ENCODE results near the gene WSCD2. TPM values are rescaled to one million over a fixed set of nuclear protein-coding genes. Genes with fewer than 3 reads are reported as not detected.

WSCD2 gene
- total RNA-seq, 1 donor from 2014 or later = not detected

DNA sequence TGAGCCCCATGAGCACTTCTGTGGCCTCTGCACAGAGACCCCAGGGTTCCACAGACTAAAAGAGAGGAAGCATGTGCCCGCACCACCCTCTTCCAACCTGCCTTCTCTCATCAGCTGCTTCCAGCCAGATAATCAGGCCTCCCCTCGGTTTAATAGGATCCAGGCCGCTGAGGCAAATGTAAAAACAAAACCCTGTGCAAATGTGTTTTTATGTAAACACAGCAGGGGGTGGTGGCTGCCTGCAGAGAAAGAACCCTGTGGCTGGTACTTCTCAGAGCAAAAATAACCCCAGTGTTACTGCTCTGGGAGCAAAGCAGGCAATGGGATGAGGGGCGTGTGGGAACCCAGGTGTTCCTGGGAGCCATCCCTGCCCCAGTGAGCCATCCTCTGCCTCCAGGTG lies 46.2 kb downstream of the WSCD2 start:
- TF ChIP-seq, protein P1, sequence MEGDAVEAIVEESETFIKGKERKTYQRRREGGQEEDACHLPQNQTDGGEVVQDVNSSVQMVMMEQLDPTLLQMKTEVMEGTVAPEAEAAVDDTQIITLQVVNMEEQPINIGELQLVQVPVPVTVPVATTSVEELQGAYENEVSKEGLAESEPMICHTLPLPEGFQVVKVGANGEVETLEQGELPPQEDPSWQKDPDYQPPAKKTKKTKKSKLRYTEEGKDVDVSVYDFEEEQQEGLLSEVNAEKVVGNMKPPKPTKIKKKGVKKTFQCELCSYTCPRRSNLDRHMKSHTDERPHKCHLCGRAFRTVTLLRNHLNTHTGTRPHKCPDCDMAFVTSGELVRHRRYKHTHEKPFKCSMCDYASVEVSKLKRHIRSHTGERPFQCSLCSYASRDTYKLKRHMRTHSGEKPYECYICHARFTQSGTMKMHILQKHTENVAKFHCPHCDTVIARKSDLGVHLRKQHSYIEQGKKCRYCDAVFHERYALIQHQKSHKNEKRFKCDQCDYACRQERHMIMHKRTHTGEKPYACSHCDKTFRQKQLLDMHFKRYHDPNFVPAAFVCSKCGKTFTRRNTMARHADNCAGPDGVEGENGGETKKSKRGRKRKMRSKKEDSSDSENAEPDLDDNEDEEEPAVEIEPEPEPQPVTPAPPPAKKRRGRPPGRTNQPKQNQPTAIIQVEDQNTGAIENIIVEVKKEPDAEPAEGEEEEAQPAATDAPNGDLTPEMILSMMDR (conservative IDR thresholded peaks at IDR 0.05; ENCODE audit: low read depth, low read length) = no peak
- DNase-seq (ENCODE audit: low read depth) = no peak
- H3K4me3 ChIP-seq (ENCODE audit: low read depth, low read length) = no peak overlapping the region

DNA sequence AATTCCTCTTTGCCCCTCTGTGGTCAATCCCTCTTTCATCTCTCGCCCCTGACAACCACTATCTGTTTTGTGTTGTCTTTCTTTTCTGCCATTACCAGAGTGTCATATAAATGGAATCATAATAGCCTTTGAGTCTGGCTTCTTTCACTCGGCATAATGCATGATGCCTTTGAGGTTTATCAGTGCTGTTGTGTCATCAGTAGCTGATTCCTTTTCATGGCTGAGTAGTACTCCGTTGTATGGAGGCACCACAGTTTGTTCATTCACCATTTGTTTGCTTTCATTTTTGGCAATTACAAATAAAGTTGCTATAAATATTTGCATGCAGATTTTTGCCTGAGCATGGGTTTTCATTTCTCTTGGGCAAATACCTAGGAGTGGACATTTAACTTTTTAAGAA lies 47.2 kb downstream of the WSCD2 start:
- H3K4me3 ChIP-seq (ENCODE audit: low read depth, low read length) = no peak overlapping the region
- TF ChIP-seq, protein P1 (conservative IDR thresholded peaks at IDR 0.05; ENCODE audit: low read depth, low read length) = no peak
- DNase-seq (ENCODE audit: low read depth) = no peak

DNA sequence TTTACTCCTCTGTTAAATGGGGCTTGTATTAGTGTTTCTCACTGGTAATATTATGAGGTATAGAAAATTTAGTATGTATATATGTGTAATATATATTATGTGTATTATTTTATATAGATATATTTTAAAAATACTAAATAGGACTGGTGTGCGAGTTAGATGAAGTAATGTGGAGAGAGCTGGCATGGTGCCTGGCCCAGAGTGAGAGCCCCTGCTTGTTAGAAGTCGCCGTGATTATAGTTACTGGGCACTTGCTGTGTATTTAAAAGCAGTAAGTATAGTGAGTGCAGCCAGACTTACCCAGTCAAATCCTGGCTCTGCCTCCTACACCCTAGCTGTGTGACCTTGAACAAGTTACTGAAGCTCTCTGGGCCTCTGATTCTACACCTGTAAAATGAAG lies 48.0 kb downstream of the WSCD2 start:
- DNase-seq (ENCODE audit: low read depth) = no peak
- no peak overlapping the region for H3K4me3 ChIP-seq (ENCODE audit: low read depth, low read length)
- TF ChIP-seq, protein P1 (conservative IDR thresholded peaks at IDR 0.05; ENCODE audit: low read depth, low read length) = no peak

DNA sequence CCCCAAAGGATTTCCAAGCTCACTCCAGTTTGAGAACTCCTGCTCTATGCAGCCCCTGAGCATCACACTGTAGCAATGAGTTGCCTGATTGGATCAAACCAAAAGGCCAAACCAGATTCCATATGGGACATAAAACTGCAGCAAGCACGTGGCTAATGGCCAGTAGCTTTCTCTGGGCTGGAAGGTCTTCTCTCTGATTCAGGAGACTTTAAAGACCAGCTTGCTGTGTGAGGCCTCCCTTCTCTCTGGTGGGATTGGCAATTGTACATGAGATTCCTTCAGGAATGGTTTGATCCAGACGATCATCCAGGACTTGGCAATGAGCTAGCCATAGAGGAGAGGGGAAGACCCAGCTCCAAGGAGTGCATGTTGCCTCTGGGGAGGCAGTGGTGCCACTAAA lies 50.2 kb downstream of the WSCD2 start:
- TF ChIP-seq, protein P1 (conservative IDR thresholded peaks at IDR 0.05; ENCODE audit: low read depth, low read length) = no peak
- H3K4me3 ChIP-seq (ENCODE audit: low read depth, low read length) = no peak overlapping the region
- no peak for DNase-seq (ENCODE audit: low read depth)

DNA sequence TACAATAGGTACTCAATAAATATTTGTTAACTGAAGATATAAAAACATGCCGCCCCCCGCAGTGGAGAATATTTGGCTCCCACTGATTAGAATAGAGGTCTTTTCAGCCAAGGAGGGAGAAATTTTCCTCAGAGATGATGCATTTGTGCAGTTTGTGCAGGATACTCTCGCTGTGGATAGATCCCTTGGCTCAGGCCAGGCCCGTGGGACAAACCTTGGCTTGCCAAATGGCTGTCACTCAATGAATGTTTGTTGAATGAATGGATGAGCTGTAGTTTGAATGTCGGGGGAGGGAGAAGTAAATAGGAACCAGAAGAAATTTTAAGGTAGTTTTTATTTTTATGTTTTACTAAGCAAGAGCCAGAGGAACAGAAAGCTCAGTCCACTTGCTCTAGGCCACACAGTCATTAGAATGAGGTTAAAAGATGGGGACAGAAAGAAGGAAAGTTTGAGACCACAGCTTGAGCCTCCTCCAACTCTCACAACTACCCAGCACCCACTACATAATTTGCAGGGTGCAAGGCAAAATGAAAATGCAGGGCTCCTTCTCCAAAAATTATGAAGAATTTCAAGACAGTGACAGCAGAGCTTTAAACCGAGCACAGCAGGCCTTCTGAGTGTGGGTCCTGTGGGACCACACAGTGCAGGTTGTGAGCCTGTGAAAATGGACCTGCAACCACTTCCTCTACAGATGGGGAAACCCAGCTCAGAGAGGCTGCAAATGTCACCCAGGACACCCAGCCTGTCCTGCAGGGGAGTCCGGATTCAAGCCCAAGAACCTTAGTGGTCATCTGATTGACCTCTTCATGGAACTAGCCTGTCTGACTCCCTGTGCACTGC lies 51.4 kb downstream of the WSCD2 start:
- H3K4me3 ChIP-seq (ENCODE audit: low read depth, low read length) = no peak overlapping the region
- TF ChIP-seq, protein P1 (conservative IDR thresholded peaks at IDR 0.05; ENCODE audit: low read depth, low read length) = no peak
- no peak for DNase-seq (ENCODE audit: low read depth)

DNA sequence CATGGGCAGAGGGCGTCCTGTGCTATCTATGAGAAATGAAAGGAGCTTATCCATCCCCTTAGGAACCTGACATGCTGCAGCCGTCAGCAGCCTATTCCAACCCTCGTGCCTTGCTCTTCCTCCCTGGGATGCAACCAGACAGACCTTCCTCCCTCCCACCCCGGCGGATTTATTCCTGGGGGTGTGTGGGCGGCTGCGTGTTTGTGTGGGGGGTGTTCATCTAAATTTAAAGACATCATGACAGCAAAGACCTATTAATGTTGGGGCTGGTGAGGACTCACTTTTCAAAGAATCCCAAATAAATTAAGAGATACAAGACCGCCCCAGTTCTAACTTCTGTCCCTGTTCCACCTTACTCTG lies 52.0 kb downstream of the WSCD2 start:
- no peak overlapping the region for H3K4me3 ChIP-seq (ENCODE audit: low read depth, low read length)
- TF ChIP-seq, protein P1 (conservative IDR thresholded peaks at IDR 0.05; ENCODE audit: low read depth, low read length) = no peak
- DNase-seq (ENCODE audit: low read depth) = no peak

DNA sequence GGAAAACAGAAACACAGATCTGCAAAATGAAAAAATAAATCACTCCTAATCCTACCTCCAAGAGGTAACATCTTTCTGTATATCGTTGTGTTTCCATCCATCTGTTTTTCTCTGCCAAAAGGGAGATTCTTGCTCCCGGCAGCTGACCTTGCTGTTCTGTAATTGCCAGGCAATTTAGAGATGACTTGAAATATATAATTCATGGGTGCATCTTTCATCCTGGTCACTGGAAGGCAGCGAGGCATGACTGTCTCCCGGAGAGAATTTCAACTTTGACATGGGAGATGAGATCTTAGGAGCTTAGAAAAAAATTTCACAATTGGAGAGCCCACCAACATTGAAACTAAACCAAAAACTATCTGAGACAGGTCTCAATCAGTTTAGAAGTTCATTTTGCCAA lies 53.0 kb downstream of the WSCD2 start:
- H3K4me3 ChIP-seq (ENCODE audit: low read depth, low read length) = no peak overlapping the region
- TF ChIP-seq, protein P1 (conservative IDR thresholded peaks at IDR 0.05; ENCODE audit: low read depth, low read length) = no peak
- no peak for DNase-seq (ENCODE audit: low read depth)

All from epithelial cell of proximal tubule (primary cell).